Lower leg skin (tissue), 4 donors: ENCODE measurements around the gene CMSS1. TPM values are rescaled to one million over a fixed set of nuclear protein-coding genes. Genes with fewer than 3 reads are reported as not detected.

ENCODE experiments used
- DNase-seq, 2 donors: peaks; one replicate each; pipeline ENCODE4 v3.0.0-alpha.2; 2019; ENCODE audit warnings: low spot score in 2 of 2
- H3K4me3 ChIP-seq: fragments of 200-600 bp; sonication (generic); 2 replicates; pipeline ENCODE4 v1.5.1; 2017; ENCODE audit warnings: mild to moderate bottlenecking, low read depth; ENCODE audit not compliant: poor library complexity, severe bottlenecking
- POLR2A ChIP-seq, 2 donors: fragments of 450-650 bp; IDR thresholded peaks; one replicate each; pipeline ENCODE4 v1.6.1; 2016 to 2017; ENCODE audit warnings: antibody characterized with exemption in 2 of 2, mild to moderate bottlenecking in 1 of 2, moderate library complexity in 1 of 2
- WGBS, 2 donors: methylation state at CpG; one replicate each; pipeline ENCODE4 v1.1.5; 2018; 5-methylcytosine and 5-hydroxymethylcytosine counted together
- intact Hi-C: fragments of 100-400 bp; cut with DNase I; formaldehyde crosslinking; loops from one replicate; pipeline ENCODE4 v1.15.0; 2023; ENCODE audit warnings: low total_unique reads
- total RNA-seq, 4 donors: library from RNA; depleted of rRNA; stranded (reverse); fragments of >200 nt; gene quantifications; one replicate each; pipeline ENCODE4 v1.1.0, GENCODE V29; 2016
- TF ChIP-seq, protein P1 (sequence below), 3 donors: fragments of 450-650 bp; IDR thresholded peaks; one replicate each; pipeline ENCODE4 v1.5.1; 2016; ENCODE audit warnings: antibody characterized with exemption in 3 of 3, mild to moderate bottlenecking in 3 of 3, moderate library complexity in 2 of 3

Gene CMSS1
- total RNA-seq, 4 donors from 2014 or later, result 3.7 to 13.2 (median 7.5) TPM

DNA sequence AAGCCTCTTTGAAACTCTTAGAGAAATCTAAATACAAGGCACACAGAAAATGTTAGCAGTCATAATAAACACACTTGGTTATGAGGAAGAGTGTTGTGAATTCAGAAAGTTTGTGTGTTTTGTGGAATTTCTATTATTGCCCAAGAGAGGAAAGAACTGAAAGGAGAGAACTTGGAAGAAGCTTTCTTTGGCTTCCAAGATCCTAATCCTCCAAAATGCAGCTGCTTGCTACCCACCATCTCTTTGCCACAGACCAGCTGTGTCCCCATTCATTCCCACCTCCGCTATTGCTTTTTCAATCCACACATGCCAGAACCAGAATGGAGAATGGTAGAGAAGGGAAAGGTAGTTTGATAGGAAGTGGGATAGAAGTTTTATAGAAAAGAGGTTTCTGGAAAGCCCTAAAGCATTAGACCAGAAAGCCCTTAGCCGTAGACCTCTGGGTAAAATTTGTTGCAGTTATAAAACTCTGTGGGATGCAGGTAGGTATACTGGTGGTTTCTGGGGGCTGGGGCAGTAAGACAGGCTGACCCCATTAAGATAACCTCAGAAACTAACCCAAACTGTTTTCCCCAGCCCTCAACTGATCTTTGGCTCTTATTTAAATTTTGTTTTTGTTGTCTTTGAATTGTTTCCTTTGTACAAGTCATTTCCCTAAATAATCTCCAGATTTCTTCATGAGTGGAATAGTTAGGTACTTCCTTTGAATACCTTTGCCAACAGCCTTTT, 188.2 kb downstream of the CMSS1 start:
- TF ChIP-seq POLR2A (IDR thresholded peaks at IDR 0.05), result no peak
- TF ChIP-seq, protein P1, sequence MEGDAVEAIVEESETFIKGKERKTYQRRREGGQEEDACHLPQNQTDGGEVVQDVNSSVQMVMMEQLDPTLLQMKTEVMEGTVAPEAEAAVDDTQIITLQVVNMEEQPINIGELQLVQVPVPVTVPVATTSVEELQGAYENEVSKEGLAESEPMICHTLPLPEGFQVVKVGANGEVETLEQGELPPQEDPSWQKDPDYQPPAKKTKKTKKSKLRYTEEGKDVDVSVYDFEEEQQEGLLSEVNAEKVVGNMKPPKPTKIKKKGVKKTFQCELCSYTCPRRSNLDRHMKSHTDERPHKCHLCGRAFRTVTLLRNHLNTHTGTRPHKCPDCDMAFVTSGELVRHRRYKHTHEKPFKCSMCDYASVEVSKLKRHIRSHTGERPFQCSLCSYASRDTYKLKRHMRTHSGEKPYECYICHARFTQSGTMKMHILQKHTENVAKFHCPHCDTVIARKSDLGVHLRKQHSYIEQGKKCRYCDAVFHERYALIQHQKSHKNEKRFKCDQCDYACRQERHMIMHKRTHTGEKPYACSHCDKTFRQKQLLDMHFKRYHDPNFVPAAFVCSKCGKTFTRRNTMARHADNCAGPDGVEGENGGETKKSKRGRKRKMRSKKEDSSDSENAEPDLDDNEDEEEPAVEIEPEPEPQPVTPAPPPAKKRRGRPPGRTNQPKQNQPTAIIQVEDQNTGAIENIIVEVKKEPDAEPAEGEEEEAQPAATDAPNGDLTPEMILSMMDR (IDR thresholded peaks at IDR 0.05), result no peak
- DNase-seq, result no peak
- intact Hi-C loops, result no loop called here
- WGBS, 2 donors, result 57 to 70% methylated on average over 2 of the region's 2 CpGs
- no peak overlapping the region for H3K4me3 ChIP-seq

DNA sequence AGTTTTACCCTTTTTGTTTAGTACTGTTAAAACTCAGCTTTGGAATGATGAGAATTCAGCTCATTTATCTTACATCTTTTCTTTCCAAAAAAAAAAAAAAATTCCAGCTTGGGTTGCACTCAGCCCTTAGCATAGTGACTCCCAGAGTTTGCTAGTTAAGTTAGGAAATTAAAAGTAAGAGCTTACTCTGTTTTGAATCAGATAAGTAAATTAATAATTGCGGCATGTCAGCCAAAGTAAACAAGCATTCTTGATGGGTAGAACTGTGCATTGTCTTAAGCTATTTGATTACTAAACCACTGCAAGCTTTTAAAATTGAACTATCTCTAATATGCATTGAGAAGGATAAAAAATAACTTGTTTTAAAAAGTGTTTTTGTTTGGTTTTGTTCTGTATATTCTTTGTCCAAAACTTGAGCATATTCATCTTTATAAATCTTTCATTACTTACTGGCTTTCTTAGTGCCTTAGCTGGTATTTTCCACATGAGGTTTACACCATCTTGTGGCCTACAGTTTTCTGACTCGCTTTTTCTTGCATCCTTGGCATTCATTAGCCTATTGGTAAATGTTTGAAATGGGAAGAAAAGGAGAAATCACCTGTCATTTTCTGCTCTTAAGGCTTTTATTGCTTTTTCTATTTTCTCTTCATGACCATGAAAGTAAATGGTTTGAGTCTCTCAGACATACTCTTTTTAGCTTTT, 189.1 kb downstream of the CMSS1 start:
- WGBS, 2 donors, result 29 to 40% methylated on average over 2 of the region's 2 CpGs
- intact Hi-C loops, result no loop called here
- no peak for TF ChIP-seq POLR2A (IDR thresholded peaks at IDR 0.05)
- TF ChIP-seq, protein P1 (IDR thresholded peaks at IDR 0.05), result no peak

DNA sequence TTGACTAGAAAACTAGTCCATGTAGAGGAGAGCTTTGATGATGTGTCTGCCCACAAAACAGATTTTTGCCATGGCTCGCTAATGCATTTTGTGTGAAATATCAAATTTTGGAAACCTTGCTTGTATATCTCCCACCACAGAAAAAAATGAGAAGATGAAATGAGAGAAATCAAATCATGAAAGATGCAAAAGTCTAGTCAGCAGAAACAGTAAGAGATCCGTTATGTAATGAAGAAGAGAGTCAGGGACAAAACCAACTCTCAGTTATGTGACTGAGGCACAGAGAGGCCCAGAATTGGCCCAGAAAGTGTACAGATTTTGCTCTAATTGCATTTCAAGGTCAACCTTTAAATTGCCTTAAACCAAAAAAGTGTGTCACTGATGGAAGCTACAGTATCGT, 189.7 kb downstream of the CMSS1 start:
- 92 to 94% methylated on average over 3 of the region's 3 CpGs for WGBS, 2 donors
- no peak overlapping the region for H3K4me3 ChIP-seq
- no peak for DNase-seq
- intact Hi-C loops, result no loop called here
- TF ChIP-seq, protein P1 (IDR thresholded peaks at IDR 0.05), result no peak
- no peak for TF ChIP-seq POLR2A (IDR thresholded peaks at IDR 0.05)

More for the DNA sequence above, 189.1 kb downstream of the CMSS1 start:
- no peak for DNase-seq
- H3K4me3 ChIP-seq, result no peak overlapping the region

DNA sequence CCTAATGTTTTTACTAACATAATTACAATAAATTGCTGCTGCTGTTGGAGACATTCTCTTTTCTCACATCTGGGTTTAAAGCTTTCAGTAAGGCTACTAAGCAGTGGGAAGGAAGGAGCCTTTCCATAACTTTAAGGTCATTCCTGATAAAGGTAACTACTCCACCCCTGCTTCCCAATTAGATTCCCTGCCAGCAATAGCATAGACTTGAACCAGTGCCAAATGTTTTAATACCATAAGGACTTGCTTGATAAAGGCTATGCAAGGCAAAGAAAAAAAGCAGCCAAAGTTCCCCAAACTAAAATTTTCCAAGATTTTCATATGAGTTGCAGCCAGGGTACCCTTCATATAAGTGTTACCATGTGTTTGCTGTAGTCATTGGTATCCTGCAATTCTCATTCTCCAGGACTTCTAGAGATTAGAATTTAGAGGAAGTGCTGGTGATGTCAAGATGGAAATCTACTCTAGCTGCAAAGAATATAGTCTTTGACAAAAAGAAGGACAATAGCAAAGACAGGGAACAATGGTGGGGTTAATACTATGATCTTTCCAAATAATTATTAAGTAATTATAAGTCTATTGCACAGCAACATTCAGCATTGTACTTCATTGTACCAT, 190.5 kb downstream of the CMSS1 start:
- H3K4me3 ChIP-seq, result no peak overlapping the region
- intact Hi-C loops, result no loop called here
- TF ChIP-seq, protein P1 (IDR thresholded peaks at IDR 0.05), result no peak
- TF ChIP-seq POLR2A (IDR thresholded peaks at IDR 0.05), result no peak
- no peak for DNase-seq

DNA sequence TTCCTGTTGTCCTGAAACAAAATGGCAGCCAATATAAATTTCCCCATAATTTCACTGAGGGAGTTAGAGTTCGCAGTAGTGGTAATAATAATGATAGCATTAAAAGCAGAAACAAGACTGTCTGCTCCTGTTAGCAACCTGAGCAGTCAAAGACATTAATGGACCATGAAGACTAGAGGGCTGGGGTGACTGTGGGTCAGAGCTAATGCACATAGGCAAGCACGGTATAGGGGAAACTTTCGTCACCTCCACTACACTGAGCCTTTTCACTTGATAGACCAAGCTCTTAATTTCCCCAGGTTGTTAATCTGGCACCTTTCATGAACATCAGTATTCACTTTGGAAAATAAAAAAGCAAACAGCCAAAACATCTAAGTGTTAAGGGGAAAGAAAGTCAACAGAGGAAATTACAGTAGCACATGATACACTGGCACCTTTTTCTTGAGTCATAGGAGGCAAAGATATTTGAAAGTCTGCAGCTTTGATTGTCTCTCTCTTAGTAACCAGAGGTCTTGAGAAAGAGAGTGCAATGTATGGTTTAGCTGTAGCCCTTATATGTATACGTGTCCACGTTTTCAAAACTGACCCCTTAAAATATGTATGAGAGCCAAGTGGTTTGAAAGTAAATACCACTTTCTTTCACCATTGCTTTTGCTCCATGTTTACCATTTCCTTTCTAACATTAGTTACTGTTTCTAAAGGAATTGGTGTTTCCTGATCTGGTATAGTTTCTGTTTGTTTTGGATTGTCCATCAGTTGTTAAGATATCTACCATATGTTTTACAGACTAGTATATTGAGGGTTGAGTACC, 191.8 kb downstream of the CMSS1 start:
- no peak for TF ChIP-seq POLR2A (IDR thresholded peaks at IDR 0.05)
- TF ChIP-seq, protein P1 (IDR thresholded peaks at IDR 0.05), result no peak
- no peak overlapping the region for H3K4me3 ChIP-seq
- 73 to 76% methylated on average over 5 of the region's 5 CpGs for WGBS, 2 donors

More for the DNA sequence above, 191.8 kb downstream of the CMSS1 start:
- intact Hi-C loops, result no loop called here
- no peak for DNase-seq
